ENCODE results near the gene PLXNA4.

PLXNA4 gene

GRCh38 chr7:132207211-132207610 lies 369.1 kb downstream of the PLXNA4 start:
- DNase-seq (ENCODE audit: low read depth in 3 of 3) = no peak

GRCh38 chr7:132206594-132206993 lies 369.7 kb downstream of the PLXNA4 start:
- DNase-seq (ENCODE audit: low read depth in 3 of 3) = no peak

GRCh38 chr7:132205509-132205908 lies 370.8 kb downstream of the PLXNA4 start:
- DNase-seq (ENCODE audit: low read depth in 3 of 3) = no peak

GRCh38 chr7:132203021-132203420 lies 373.2 kb downstream of the PLXNA4 start:
- DNase-seq (ENCODE audit: low read depth in 3 of 3) = no peak

GRCh38 chr7:132202541-132202940 lies 373.7 kb downstream of the PLXNA4 start:
- DNase-seq (ENCODE audit: low read depth in 3 of 3) = no peak

- DNase-seq (ENCODE audit: low read depth in 3 of 3) = no peak
Observed at GRCh38 chr7:132200141-132200540, 376.1 kb downstream of the PLXNA4 start.

- DNase-seq (ENCODE audit: low read depth in 3 of 3) = no peak
Observed at GRCh38 chr7:132199626-132200025, 376.6 kb downstream of the PLXNA4 start.

GRCh38 chr7:132197772-132198171 lies 378.5 kb downstream of the PLXNA4 start:
- no peak for DNase-seq (ENCODE audit: low read depth in 3 of 3)

GRCh38 chr7:132193898-132194297 lies 382.4 kb downstream of the PLXNA4 start:
- DNase-seq (ENCODE audit: low read depth in 3 of 3) = no peak

- DNase-seq (ENCODE audit: low read depth in 3 of 3) = no peak
Observed at GRCh38 chr7:132192809-132193208, 383.5 kb downstream of the PLXNA4 start.

GRCh38 chr7:132191418-132191817 lies 384.9 kb downstream of the PLXNA4 start:
- no peak for DNase-seq (ENCODE audit: low read depth in 3 of 3)

- no peak for DNase-seq (ENCODE audit: low read depth in 3 of 3)
Observed at GRCh38 chr7:132190683-132191082, 385.6 kb downstream of the PLXNA4 start.

- DNase-seq (ENCODE audit: low read depth in 3 of 3) = no peak
Observed at GRCh38 chr7:132189881-132190280, 386.4 kb downstream of the PLXNA4 start.

GRCh38 chr7:132187869-132188789 lies 388.1 kb downstream of the PLXNA4 start:
- no peak for DNase-seq (ENCODE audit: low read depth in 3 of 3)

- DNase-seq (ENCODE audit: low read depth in 3 of 3) = no peak
Observed at GRCh38 chr7:132187391-132187790, 388.9 kb downstream of the PLXNA4 start.

GRCh38 chr7:132185150-132185549 lies 391.1 kb downstream of the PLXNA4 start:
- no peak for DNase-seq (ENCODE audit: low read depth in 3 of 3)

- DNase-seq (ENCODE audit: low read depth in 3 of 3) = no peak
Observed at GRCh38 chr7:132183781-132184380, 392.4 kb downstream of the PLXNA4 start.

GRCh38 chr7:132182992-132183391 lies 393.3 kb downstream of the PLXNA4 start:
- no peak for DNase-seq (ENCODE audit: low read depth in 3 of 3)

GRCh38 chr7:132181946-132182685 lies 394.2 kb downstream of the PLXNA4 start:
- no peak for DNase-seq (ENCODE audit: low read depth in 3 of 3)

GRCh38 chr7:132181371-132181770 lies 394.9 kb downstream of the PLXNA4 start:
- DNase-seq (ENCODE audit: low read depth in 3 of 3) = no peak

- DNase-seq (ENCODE audit: low read depth in 3 of 3) = no peak
Observed at GRCh38 chr7:132180481-132180880, 395.8 kb downstream of the PLXNA4 start.

GRCh38 chr7:132179681-132180080 lies 396.6 kb downstream of the PLXNA4 start:
- DNase-seq (ENCODE audit: low read depth in 3 of 3) = no peak

- no peak for DNase-seq (ENCODE audit: low read depth in 3 of 3)
Observed at GRCh38 chr7:132179080-132179430, 397.2 kb downstream of the PLXNA4 start.
